ENCODE measurements around the gene KRTAP5-6.

GRCh38 chr11:1737080-1737757 is 40.2 kb downstream of the KRTAP5-6 start:
- no peak for TF ChIP-seq REST (IDR thresholded peaks at IDR 0.05; ENCODE audit: insufficient read depth in 1 of 2, low read depth in 2 of 2, low read length in 2 of 2)
- TF ChIP-seq POLR2AphosphoS5 (IDR thresholded peaks at IDR 0.05; ENCODE audit: low read depth, low read length) = no peak
- no peak for TF ChIP-seq SIN3A (IDR thresholded peaks at IDR 0.05; ENCODE audit: borderline replicate concordance, insufficient read depth, low read length)

Data from PFSK-1 (cell line).